Ascending aorta (tissue), 2 donors: ENCODE results near the gene ARF4. TPM values are rescaled to one million over a fixed set of nuclear protein-coding genes. Genes with fewer than 3 reads are reported as not detected.

ENCODE experiments used
- DNase-seq, 2 donors: peaks; one replicate each; pipeline ENCODE4 v3.0.0-alpha.2; 2019; ENCODE audit warnings: low spot score in 2 of 2
- H3K27ac ChIP-seq, 2 donors: fragments of 200-600 bp; sonication (generic); one replicate each; pipeline ENCODE4 v1.5.1; 2016 to 2017; ENCODE audit warnings: mild to moderate bottlenecking in 1 of 2
- H3K27me3 ChIP-seq: fragments of 200-600 bp; sonication (generic); one replicate; pipeline ENCODE4 v1.5.1; 2017
- H3K36me3 ChIP-seq, 2 donors: fragments of 200-600 bp; sonication (generic); one replicate each; pipeline ENCODE4 v1.5.1; 2016
- H3K4me1 ChIP-seq, 2 donors: fragments of 200-600 bp; sonication (generic); one replicate each; pipeline ENCODE4 v1.5.1; 2016 to 2017; ENCODE audit warnings: mild to moderate bottlenecking in 1 of 2
- H3K4me3 ChIP-seq, 2 donors: fragments of 200-600 bp; sonication (generic); one replicate each; pipeline ENCODE4 v1.5.1; 2016 to 2017; ENCODE audit warnings: mild to moderate bottlenecking in 1 of 2
- H3K9me3 ChIP-seq, 2 donors: fragments of 200-600 bp; sonication (generic); one replicate each; pipeline ENCODE4 v1.5.1; 2016
- CTCF ChIP-seq, 3 experiments: fragments of 200-600 bp in 2 of 3; fragments of 450-650 bp in 1 of 3; sonication (generic) in 2 of 3; IDR thresholded peaks; one replicate each; pipeline ENCODE4 v1.5.1; 2016 to 2019; ENCODE audit warnings: antibody characterized with exemption in 3 of 3, mild to moderate bottlenecking in 1 of 3, moderate library complexity in 1 of 3
- intact Hi-C: fragments of 100-400 bp; cut with DNase I; formaldehyde crosslinking; loops from one replicate; pipeline ENCODE4 v1.15.1; 2023
- total RNA-seq: library from RNA; depleted of rRNA; stranded (reverse); fragments of >200 nt; gene quantifications from one replicate; pipeline ENCODE4 v1.1.0, GENCODE V29; 2016

The ARF4 gene
- total RNA-seq, 1 donor from 2014 or later, result 50.0 TPM

- TF ChIP-seq CTCF (IDR thresholded peaks at IDR 0.05), result no peak
- no peaks in the 10 kb centered on the region for H3K9me3 ChIP-seq
- DNase-seq, result no peak
- no peaks in the 10 kb centered on the region for H3K36me3 ChIP-seq
- H3K27me3 ChIP-seq, result no peaks in the 10 kb centered on the region
- H3K4me3 ChIP-seq, result peak overlapping the region; percentile 80 to 95
- intact Hi-C loops, result no loop called here
- H3K27ac ChIP-seq, result no peak overlapping the region
- H3K4me1 ChIP-seq, result peaks cover 0 to 36% of the 10 kb centered on the region in 2 donors
Observed at GRCh38 chr3:57594144-57594543, 3.0 kb downstream of the ARF4 start.

- peaks cover 0 to 29% of the 10 kb centered on the region in 2 donors for H3K4me1 ChIP-seq
- DNase-seq, result no peak
- H3K36me3 ChIP-seq, result no peaks in the 10 kb centered on the region
- no peaks in the 10 kb centered on the region for H3K27me3 ChIP-seq
- no peak overlapping the region for H3K27ac ChIP-seq
- TF ChIP-seq CTCF (IDR thresholded peaks at IDR 0.05), result no peak
- intact Hi-C loops, result no loop called here
- H3K9me3 ChIP-seq, result no peaks in the 10 kb centered on the region
- H3K4me3 ChIP-seq, result peak overlapping the region in 1 of 2 donors; percentile 0
Observed at GRCh38 chr3:57592306-57592705, 4.8 kb downstream of the ARF4 start.

GRCh38 chr3:57587905-57588304 is 9.2 kb downstream of the ARF4 start:
- H3K27me3 ChIP-seq, result no peaks in the 10 kb centered on the region
- no peak for DNase-seq
- H3K4me1 ChIP-seq, result peaks cover 3 to 31% of the 10 kb centered on the region in 2 donors
- no peak overlapping the region for H3K4me3 ChIP-seq
- H3K9me3 ChIP-seq, result no peaks in the 10 kb centered on the region
- TF ChIP-seq CTCF (IDR thresholded peaks at IDR 0.05), result no peak
- peaks cover 6 to 9% of the 10 kb centered on the region in 2 donors for H3K36me3 ChIP-seq
- no peak overlapping the region for H3K27ac ChIP-seq
- intact Hi-C loops, result no loop called here

- intact Hi-C loops, result no loop called here
- no peak for DNase-seq
- Histone ChIP-seq H3K9me3 (no peaks in the 10 kb centered on the region), H3K4me1 (peaks cover 3 to 20% of the 10 kb centered on the region in 2 donors), H3K27ac (no peak overlapping the region), H3K36me3 (peaks cover 9 to 11% of the 10 kb centered on the region in 2 donors), H3K4me3 (no peak overlapping the region), H3K27me3 (no peaks in the 10 kb centered on the region)
- TF ChIP-seq CTCF (IDR thresholded peaks at IDR 0.05), result no peak
Observed at GRCh38 chr3:57586778-57587177, 10.4 kb downstream of the ARF4 start.

GRCh38 chr3:57583544-57583943 is 13.6 kb downstream of the ARF4 start:
- peaks cover 3 to 17% of the 10 kb centered on the region in 2 donors for H3K4me1 ChIP-seq
- peaks cover 21 to 31% of the 10 kb centered on the region in 2 donors for H3K36me3 ChIP-seq
- H3K27ac ChIP-seq, result no peak overlapping the region
- TF ChIP-seq CTCF (IDR thresholded peaks at IDR 0.05), result no peak
- intact Hi-C loops, result no loop called here
- DNase-seq, result no peak
- H3K27me3 ChIP-seq, result no peaks in the 10 kb centered on the region
- no peaks in the 10 kb centered on the region for H3K9me3 ChIP-seq
- H3K4me3 ChIP-seq, result no peak overlapping the region
